ENCODE measurements around the gene C3orf80. TPM values are rescaled to one million over a fixed set of nuclear protein-coding genes. Genes with fewer than 3 reads are reported as not detected.
A peak's percentile ranks its signal among the peaks of the same experiment; 100 is the strongest.
"Not testable (repeated sequence)": the region's sequence is repeated elsewhere in the genome, so short reads cannot be mapped to it uniquely, and the experiment has no call there.

Gene C3orf80
- total RNA-seq, 8 experiments from 2014 or later, result 0.20 to 3.9 (median 1.1) TPM; not detected in 1

DNA sequence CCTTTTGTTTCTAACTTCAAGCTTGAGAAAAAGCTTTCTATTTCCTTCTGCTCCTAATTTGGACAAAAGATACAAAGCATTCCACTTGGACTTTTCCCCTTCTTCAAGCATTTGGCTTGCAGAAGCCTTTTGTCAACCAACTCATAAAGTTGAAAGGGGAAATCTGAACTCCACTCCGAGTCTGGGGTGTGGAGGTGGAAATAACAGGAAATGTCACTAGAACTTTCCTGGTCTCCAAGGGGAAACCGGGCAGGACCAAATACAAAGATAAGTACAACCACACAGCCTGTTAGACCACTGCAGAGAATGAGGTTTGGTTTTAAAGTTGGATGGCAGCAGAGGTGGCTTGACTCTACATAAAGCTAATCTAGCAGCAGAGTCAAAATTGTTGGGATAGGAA, 4.2 kb upstream of the C3orf80 start:
- in situ Hi-C loops (cut with MboI; ENCODE audit: low pct_unique_long_range_greater_than_20kb in 2 of 9, low sequenced_read_pairs in 9 of 9, unreplicated experiment in 9 of 9), result no loop called here
- Histone ChIP-seq H3K4me1 (replicated peaks in 1 of 2) (peaks cover 0 to 6% of the 10 kb centered on the region in 2 donors), H3K4me3 (no peak overlapping the region), H3K27ac (no peak overlapping the region)
- ATAC-seq (replicated peaks in 6 of 8), result no peak
- WGBS, 10 experiments, result 0 to 100% (median 71%) methylated on average over 1 to 2 of the region's 2 CpGs; no CpG with 5 or more reads in 4 of the 10 experiments

DNA sequence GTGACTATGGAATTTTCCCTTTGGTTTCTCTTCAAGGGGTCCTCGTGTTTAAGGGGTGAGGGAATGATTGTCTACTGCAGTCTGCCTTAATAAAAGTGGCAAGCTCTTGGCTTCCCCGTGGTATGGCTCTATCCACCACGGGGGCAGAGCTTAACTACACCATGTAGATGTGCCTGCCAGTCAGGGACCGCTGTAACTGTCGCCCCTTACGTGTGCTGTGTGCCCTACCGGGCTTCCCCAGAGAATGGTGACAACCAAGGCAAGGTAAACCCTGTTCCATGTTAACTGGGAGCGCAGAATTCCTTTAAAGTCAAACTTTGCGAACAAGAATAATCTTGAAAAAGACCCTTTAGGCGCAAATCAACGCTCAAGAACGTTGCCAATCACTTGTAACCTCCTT, 966 bp upstream of the C3orf80 start:
- WGBS, 10 experiments, result 0 to 65% (median 37%) methylated on average over 1 to 10 of the region's 12 CpGs; no CpG with 5 or more reads in 2 of the 10 experiments
- peaks cover 6 to 11% of the 10 kb centered on the region in 2 donors for H3K4me1 ChIP-seq (replicated peaks in 1 of 2)
- H3K4me3 ChIP-seq, result peak overlapping the region in 2 of 5 donors; percentile 69 to 77
- in situ Hi-C loops (cut with MboI; ENCODE audit: low pct_unique_long_range_greater_than_20kb in 2 of 9, low sequenced_read_pairs in 9 of 9, unreplicated experiment in 9 of 9), result no loop called here
- H3K27ac ChIP-seq, result no peak overlapping the region
- no peak for ATAC-seq (replicated peaks in 6 of 8)

DNA sequence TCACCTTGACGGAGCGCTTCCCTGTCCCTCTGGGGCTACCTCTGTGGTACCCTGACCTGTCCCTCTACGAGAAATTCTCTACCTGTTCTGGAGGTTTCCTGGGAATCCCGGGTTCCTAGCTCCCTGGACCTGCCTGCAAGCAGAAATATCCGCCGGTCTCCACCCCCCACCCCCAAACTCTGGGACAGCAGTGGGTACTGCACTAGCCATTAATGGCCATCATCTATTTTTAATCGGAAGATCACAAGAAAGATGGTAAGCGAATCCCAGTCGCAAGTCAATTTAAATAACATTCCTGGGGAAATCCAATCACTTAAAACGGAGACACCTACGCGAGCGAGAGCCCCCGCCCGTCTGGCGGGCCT, 429 bp upstream of the C3orf80 start:
- Histone ChIP-seq H3K4me1 (replicated peaks in 1 of 2) (peaks cover 6 to 11% of the 10 kb centered on the region in 2 donors), H3K4me3 (peak overlapping the region; percentile 53 to 98 (median 69)), H3K27ac (no peak overlapping the region)
- in situ Hi-C loops (cut with MboI; ENCODE audit: low pct_unique_long_range_greater_than_20kb in 2 of 9, low sequenced_read_pairs in 9 of 9, unreplicated experiment in 9 of 9), result no loop called here
- WGBS, 10 experiments, result 0 to 50% (median 0%) methylated on average over 3 to 16 of the region's 16 CpGs; no CpG with 5 or more reads in 4 of the 10 experiments
- ATAC-seq (replicated peaks in 6 of 8), result no peak

DNA sequence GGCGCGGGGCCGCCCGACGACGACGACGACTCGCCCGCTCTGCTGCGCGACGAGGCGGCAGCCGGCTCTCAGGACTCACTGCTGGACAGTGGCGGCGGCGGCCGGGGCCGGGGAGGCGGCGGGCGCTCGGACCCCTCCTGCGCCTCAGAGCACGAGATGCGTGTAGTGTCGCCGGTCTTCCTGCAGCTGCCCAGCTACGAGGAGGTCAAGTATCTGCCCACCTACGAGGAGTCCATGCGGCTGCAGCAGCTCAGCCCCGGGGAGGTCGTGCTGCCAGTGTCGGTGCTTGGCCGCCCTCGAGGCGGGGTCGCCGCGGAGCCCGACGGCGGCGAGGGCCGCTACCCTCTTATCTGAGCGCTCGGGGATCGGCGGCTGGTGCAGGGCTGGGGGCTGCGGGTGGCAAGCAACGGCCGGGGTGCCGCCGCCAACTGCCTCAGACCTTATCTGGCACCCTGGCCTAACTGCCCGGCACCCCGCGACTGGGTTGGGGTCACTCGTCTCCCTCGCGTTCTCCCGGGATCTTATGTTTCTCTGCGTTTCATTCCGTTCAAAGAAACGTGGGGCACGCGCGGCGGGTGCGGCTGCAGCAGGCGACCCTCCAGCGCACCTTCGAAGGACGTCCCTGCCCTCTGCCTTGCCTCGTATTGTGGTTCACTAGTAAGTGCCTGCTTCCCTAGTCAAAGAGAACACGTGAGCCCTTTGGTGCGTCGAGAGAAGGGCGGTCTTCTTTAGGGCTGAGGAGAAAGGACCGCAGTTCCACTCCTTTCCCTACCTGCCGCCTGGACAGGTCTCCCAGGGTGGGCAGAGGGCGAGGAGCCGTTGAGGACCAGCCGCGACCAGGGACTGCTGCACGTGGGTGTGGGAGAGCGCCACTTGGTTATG, 1.0 kb downstream of the C3orf80 start:
- Histone ChIP-seq H3K27ac (peak overlapping the region; percentile 51 to 56), H3K4me3 (peak overlapping the region; percentile 53 to 98 (median 69)), H3K4me1 (replicated peaks in 1 of 2) (peaks cover 6 to 11% of the 10 kb centered on the region in 2 donors)
- in situ Hi-C loops (cut with MboI; ENCODE audit: low pct_unique_long_range_greater_than_20kb in 2 of 9, low sequenced_read_pairs in 9 of 9, unreplicated experiment in 9 of 9), result no loop called here
- ATAC-seq (replicated peaks in 6 of 8), result peak in 7 of 8 experiments; percentile 30 to 56 (median 51)
- 3 to 40% (median 7%) methylated on average over 1 to 22 of the region's 87 CpGs; no CpG with 5 or more reads in 6 of the 10 experiments for WGBS, 10 experiments

DNA sequence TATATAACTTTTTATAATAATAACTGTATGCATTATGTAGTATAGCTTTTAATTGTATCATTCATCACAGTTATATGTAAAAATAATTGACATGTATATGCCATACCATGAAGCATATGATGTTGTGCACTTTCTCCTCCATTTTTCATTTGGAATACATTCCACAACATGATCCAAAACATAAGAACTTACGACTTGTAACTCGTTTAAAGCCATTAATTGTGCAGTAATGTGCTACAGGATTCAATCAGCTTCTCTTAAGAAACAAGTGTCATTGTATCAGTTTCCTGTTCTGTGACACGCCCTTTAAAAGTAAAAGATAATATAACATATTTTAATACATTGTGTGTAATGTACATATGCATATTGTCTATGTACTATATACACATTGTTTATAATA, 2.2 kb downstream of the C3orf80 start:
- H3K4me3 ChIP-seq, result peak overlapping the region in 2 of 5 donors; percentile 77 to 98
- WGBS, 10 experiments, result 36 to 93% (median 63%) methylated on average over 2 to 3 of the region's 3 CpGs
- no peak for ATAC-seq (replicated peaks in 6 of 8)
- peaks cover 6 to 11% of the 10 kb centered on the region in 2 donors for H3K4me1 ChIP-seq (replicated peaks in 1 of 2)
- in situ Hi-C loops (cut with MboI; ENCODE audit: low pct_unique_long_range_greater_than_20kb in 2 of 9, low sequenced_read_pairs in 9 of 9, unreplicated experiment in 9 of 9), result no loop called here
- H3K27ac ChIP-seq, result no peak overlapping the region

DNA sequence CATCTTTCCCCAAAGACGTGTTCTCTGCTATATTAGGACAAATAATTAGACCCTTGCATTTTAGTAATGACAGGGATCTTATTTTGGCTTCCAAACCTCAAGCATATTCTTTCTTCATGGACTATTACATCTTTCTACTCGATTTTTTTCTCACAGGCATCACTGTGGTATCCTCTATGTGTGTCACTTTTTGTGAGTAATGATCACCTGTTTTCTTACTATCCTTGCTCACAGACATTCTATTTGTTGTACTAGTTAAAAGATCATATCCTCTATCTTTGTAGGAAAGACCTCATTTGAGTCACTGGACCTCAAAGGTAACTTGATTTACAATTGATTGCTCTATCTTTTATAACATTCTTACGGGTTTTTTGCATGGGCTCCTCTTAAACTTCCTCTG, 6.8 kb downstream of the C3orf80 start:
- Histone ChIP-seq H3K4me1 (replicated peaks in 1 of 2) (peaks cover 0 to 6% of the 10 kb centered on the region in 2 donors), H3K27ac (no peak overlapping the region), H3K4me3 (no peak overlapping the region)
- 13 to 89% (median 56%) methylated on average over 2 to 3 of the region's 3 CpGs for WGBS, 10 experiments
- no peak for ATAC-seq (replicated peaks in 6 of 8)
- in situ Hi-C loops (cut with MboI; ENCODE audit: low pct_unique_long_range_greater_than_20kb in 2 of 9, low sequenced_read_pairs in 9 of 9, unreplicated experiment in 9 of 9), result no loop called here

DNA sequence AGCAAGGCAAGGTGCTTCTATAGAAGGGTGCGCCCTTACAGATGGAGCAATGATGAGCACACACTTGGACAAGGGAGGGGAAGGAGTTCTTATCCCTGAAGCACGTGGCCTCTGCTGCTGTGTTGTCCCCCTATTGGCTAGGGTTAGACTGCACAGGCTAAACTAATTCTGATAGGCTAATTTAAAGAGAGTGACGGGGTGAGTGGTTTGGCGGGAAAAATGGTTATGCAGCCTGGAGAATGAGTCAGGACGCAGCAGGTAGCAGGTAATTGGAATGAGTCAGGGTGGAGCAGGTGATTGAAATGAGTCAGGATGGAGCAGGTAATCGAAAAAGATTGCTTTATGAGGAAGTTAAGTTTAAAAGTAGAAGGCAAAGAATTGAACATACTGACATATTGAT, 15.5 kb downstream of the C3orf80 start:
- 78 to 100% (median 85%) methylated on average over 1 to 5 of the region's 6 CpGs for WGBS, 10 experiments
- H3K4me1 ChIP-seq (replicated peaks in 1 of 2); ATAC-seq (replicated peaks in 6 of 8); H3K4me3 ChIP-seq; H3K27ac ChIP-seq; in situ Hi-C loops (cut with MboI; ENCODE audit: low pct_unique_long_range_greater_than_20kb in 2 of 9, low sequenced_read_pairs in 9 of 9, unreplicated experiment in 9 of 9): not testable (repeated sequence)

DNA sequence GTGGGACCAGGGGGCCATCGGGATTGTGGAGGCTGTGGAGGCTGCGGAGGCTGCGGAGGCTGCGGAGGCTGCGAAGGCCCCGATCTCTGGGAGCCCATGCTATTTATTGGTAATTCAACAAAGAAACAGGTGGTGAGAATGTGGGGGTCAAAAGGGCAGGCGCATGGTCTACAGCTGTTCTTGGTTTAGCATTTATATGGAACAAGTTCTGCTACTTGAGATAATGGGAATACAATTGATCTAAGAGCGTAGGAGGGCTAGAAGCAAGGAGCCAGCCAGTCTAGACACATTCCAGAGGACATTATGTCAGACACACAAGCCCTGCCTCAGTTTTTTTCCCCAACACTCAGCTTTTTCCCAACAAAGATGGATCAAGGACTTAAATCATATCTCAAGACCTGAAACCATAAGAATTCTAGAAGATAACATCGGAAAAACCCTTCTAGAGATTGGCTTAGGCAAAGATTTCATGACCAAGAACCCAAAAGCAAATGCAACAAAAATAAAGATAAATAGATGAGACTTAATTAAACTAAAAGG, 20.1 kb downstream of the C3orf80 start:
- Histone ChIP-seq H3K27ac (no peak overlapping the region), H3K4me3 (no peak overlapping the region), H3K4me1 (replicated peaks in 1 of 2) (no peaks in the 10 kb centered on the region)
- 80 to 100% (median 90%) methylated on average over 1 to 8 of the region's 9 CpGs; no CpG with 5 or more reads in 2 of the 10 experiments for WGBS, 10 experiments
- in situ Hi-C loops (cut with MboI; ENCODE audit: low pct_unique_long_range_greater_than_20kb in 2 of 9, low sequenced_read_pairs in 9 of 9, unreplicated experiment in 9 of 9), result no loop called here
- ATAC-seq (replicated peaks in 6 of 8), result no peak

DNA sequence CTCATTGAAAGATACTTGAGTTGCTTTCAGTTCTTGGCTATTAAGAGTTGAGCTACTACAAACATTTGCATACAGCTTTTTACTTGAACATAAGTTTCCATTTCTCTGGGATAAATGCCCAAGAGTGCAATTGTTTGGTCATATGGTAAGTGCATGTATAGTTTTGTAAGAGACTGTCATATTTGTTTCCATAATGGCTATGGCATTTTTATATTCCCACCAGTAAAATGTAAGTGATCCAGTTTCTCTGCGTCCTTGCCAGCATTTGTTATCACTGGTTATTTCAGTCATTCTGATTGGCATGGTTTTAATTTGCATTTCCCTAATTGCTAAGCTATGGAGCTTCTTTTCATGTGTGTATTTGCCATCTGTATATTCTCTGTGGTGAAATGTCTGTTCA, 22.5 kb downstream of the C3orf80 start:
- 20 to 100% (median 78%) methylated on average over 1 of the region's 1 CpG; no CpG with 5 or more reads in 1 of the 10 experiments for WGBS, 10 experiments
- ATAC-seq (replicated peaks in 6 of 8), result no peak
- in situ Hi-C loops (cut with MboI; ENCODE audit: low pct_unique_long_range_greater_than_20kb in 2 of 9, low sequenced_read_pairs in 9 of 9, unreplicated experiment in 9 of 9), result no loop called here
- H3K4me1 ChIP-seq (replicated peaks in 1 of 2), result no peaks in the 10 kb centered on the region
- H3K4me3 ChIP-seq, result no peak overlapping the region
- no peak overlapping the region for H3K27ac ChIP-seq

DNA sequence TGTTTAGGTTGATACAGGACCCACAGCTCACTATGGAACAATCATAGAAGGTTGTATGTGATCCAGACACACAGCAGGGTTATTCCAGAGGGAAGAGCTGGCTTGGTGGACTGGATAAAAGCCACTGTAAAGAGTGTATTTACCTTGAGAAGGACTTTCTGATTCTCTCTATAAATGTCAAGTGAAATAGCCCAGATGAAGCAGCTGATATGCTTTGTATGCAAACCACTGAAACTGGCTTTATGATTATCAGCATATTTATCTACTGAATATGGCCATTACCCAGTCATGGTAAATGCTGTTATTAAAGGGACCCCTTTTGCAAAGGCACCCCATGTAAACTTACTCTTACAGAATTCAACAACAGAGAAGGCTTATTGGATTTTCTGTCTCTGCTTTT, 28.1 kb downstream of the C3orf80 start:
- H3K4me1 ChIP-seq (replicated peaks in 1 of 2), result no peaks in the 10 kb centered on the region
- no peak overlapping the region for H3K27ac ChIP-seq
- ATAC-seq (replicated peaks in 6 of 8), result no peak
- in situ Hi-C loops (cut with MboI; ENCODE audit: low pct_unique_long_range_greater_than_20kb in 2 of 9, low sequenced_read_pairs in 9 of 9, unreplicated experiment in 9 of 9), result no loop called here
- H3K4me3 ChIP-seq, result no peak overlapping the region

DNA sequence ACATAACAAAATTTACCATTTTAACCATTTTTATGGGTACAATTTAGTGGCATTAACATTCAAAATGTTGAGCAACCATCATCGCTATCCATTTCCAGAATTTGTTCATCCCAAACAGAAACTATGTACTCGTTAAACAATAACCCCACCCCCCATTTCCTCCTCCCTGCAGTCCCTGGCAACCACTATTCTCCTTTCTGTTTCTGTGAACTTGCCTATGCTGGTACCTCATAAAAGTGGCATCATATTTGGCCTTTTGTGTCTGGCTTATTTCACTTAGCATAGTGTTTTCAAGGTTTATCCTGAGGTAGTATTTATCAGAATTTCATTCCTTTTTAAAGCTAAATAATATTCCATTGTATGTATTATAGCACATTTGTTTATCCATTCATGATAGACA, 32.4 kb downstream of the C3orf80 start:
- no peak for ATAC-seq (replicated peaks in 6 of 8)
- in situ Hi-C loops (cut with MboI; ENCODE audit: low pct_unique_long_range_greater_than_20kb in 2 of 9, low sequenced_read_pairs in 9 of 9, unreplicated experiment in 9 of 9), result no loop called here
- Histone ChIP-seq H3K4me1 (replicated peaks in 1 of 2) (no peaks in the 10 kb centered on the region), H3K4me3 (no peak overlapping the region), H3K27ac (no peak overlapping the region)
- WGBS, 10 experiments, result 87 to 100% (median 92%) methylated on average over 2 of the region's 2 CpGs; no CpG with 5 or more reads in 1 of the 10 experiments

DNA sequence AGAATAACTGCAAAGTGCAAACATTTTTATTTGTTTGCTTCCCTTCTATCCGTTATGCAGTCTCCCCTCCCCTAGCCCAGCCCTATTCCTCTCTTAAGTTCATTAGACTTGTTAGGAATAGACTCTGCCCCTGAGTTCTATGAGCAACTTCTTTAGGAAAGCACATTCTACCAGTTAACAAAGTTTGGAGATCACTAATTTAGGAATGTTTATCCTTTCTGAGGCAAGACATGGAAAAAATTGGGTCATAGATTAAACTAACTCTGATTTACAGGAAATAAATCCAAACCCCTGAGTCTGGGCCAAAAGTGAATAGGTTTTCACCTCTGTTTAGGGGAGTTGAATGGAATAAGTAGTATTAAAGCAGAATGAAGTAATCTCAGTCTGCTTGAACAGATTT, 34.4 kb downstream of the C3orf80 start:
- no peak overlapping the region for H3K4me3 ChIP-seq
- in situ Hi-C loops (cut with MboI; ENCODE audit: low pct_unique_long_range_greater_than_20kb in 2 of 9, low sequenced_read_pairs in 9 of 9, unreplicated experiment in 9 of 9), result no loop called here
- WGBS, 10 experiments, result 36 to 100% (median 89%) methylated on average over 1 of the region's 1 CpG; no CpG with 5 or more reads in 3 of the 10 experiments
- no peak for ATAC-seq (replicated peaks in 6 of 8)
- no peaks in the 10 kb centered on the region for H3K4me1 ChIP-seq (replicated peaks in 1 of 2)
- no peak overlapping the region for H3K27ac ChIP-seq

DNA sequence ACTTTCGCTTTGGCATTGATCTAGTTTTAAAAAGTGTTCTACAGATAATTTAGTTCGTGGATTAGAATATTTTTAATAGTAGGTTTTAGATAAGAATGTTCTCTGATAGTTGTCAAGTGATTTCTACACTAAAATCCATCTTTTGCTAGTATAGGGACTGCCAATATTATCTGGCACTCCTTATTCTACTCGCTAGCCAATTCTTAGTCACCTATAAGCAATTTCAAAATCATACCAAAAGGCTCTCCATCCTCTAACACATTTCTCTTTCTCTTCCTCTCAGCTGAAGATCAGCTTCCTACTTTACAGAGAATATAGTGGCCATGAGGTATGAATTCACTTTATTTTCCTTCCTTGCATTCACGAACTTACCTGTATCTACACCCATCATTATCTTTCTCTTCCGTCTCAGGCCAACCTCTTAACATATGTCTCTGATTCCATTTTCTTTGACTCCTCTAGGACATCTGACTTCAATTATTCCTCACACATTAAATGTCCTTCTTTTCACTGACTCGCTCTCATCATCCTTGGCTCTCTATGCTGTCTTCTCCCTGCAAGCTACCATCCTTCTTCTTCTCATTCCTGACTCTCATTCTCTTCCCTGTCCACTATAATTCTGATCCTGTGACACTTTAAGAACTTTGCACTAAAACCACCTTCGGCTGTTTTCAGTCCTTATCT, 35.5 kb downstream of the C3orf80 start:
- WGBS, 10 experiments, result 56 to 100% (median 82%) methylated on average over 4 to 7 of the region's 7 CpGs
- in situ Hi-C loops (cut with MboI; ENCODE audit: low pct_unique_long_range_greater_than_20kb in 2 of 9, low sequenced_read_pairs in 9 of 9, unreplicated experiment in 9 of 9), result no loop called here
- H3K4me1 ChIP-seq (replicated peaks in 1 of 2), result no peaks in the 10 kb centered on the region
- no peak for ATAC-seq (replicated peaks in 6 of 8)
- no peak overlapping the region for H3K27ac ChIP-seq
- H3K4me3 ChIP-seq, result no peak overlapping the region
